Osteocyte (in vitro differentiated cells): ENCODE data around the gene ADIPOQ. TPM values are rescaled to one million over a fixed set of nuclear protein-coding genes. Genes with fewer than 3 reads are reported as not detected.
A peak's percentile ranks its signal among the peaks of the same experiment; 100 is the strongest.
"Not testable (repeated sequence)": the region's sequence is repeated elsewhere in the genome, so short reads cannot be mapped to it uniquely, and the experiment has no call there.

Experiments used
- DNase-seq: peaks from one replicate; pipeline ENCODE4 v3.0.0; 2021; ENCODE audit warnings: mixed read lengths; ENCODE audit not compliant: unreplicated experiment; ENCODE audit errors: extremely low spot score
- H3K27ac Mint-ChIP-seq: one replicate; pipeline ENCODE4 v1.8.0; 2021; ENCODE audit warnings: mild to moderate bottlenecking, mixed read lengths; ENCODE audit not compliant: unreplicated experiment
- H3K27me3 Mint-ChIP-seq: one replicate; pipeline ENCODE4 v1.8.0; 2021; ENCODE audit warnings: mixed read lengths; ENCODE audit not compliant: unreplicated experiment
- H3K36me3 Mint-ChIP-seq: one replicate; pipeline ENCODE4 v1.8.0; 2021; ENCODE audit warnings: mixed read lengths; ENCODE audit not compliant: unreplicated experiment
- H3K4me1 Mint-ChIP-seq: one replicate; pipeline ENCODE4 v1.8.0; 2021; ENCODE audit warnings: mixed read lengths; ENCODE audit not compliant: unreplicated experiment
- H3K4me3 Mint-ChIP-seq: one replicate; pipeline ENCODE4 v1.8.0; 2021; ENCODE audit warnings: mild to moderate bottlenecking, moderate library complexity, mixed read lengths; ENCODE audit not compliant: unreplicated experiment
- H3K9me3 Mint-ChIP-seq: one replicate; pipeline ENCODE4 v1.8.0; 2021; ENCODE audit warnings: mixed read lengths; ENCODE audit not compliant: unreplicated experiment
- total RNA-seq: library from RNA; stranded (reverse); gene quantifications from 2 replicates; pipeline ENCODE4 v1.2.1, GENCODE V29; 2021
- TF ChIP-seq, protein P1 (sequence below): fragments of 200-600 bp; sonication (generic); IDR thresholded peaks from 2 replicates; pipeline ENCODE4 v1.5.0; 2021; ENCODE audit warnings: antibody characterized with exemption, mild to moderate bottlenecking, moderate library complexity

ADIPOQ gene
- total RNA-seq, 1 donor from 2014 or later: not detected

DNA sequence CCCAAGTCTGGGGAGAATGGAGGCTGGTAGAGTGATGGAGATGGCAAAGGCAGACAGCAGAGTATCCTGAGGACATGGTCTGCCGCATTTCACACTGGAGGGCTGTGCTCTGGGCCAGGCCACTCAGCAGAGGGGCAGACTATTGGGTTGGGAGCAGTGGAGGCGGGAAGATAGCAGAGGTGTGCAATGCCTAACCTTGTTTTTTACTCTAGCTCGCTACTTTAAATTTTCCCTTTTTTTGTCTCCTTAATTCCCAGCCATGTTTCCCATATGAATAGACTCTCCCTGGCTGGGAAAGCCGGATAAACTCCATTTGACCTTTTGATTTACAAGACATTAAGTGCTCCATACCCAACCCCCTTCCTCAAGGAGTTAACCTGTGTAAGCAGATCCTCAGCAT, 54.4 kb downstream of the ADIPOQ start:
- peaks cover 10% of the 10 kb centered on the region for H3K4me1 Mint-ChIP-seq
- H3K4me3 Mint-ChIP-seq: no peak overlapping the region
- H3K27me3 Mint-ChIP-seq: no peaks in the 10 kb centered on the region
- H3K27ac Mint-ChIP-seq: no peak overlapping the region
- no peak for DNase-seq
- no peaks in the 10 kb centered on the region for H3K9me3 Mint-ChIP-seq
- TF ChIP-seq, protein P1, sequence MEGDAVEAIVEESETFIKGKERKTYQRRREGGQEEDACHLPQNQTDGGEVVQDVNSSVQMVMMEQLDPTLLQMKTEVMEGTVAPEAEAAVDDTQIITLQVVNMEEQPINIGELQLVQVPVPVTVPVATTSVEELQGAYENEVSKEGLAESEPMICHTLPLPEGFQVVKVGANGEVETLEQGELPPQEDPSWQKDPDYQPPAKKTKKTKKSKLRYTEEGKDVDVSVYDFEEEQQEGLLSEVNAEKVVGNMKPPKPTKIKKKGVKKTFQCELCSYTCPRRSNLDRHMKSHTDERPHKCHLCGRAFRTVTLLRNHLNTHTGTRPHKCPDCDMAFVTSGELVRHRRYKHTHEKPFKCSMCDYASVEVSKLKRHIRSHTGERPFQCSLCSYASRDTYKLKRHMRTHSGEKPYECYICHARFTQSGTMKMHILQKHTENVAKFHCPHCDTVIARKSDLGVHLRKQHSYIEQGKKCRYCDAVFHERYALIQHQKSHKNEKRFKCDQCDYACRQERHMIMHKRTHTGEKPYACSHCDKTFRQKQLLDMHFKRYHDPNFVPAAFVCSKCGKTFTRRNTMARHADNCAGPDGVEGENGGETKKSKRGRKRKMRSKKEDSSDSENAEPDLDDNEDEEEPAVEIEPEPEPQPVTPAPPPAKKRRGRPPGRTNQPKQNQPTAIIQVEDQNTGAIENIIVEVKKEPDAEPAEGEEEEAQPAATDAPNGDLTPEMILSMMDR: no peak
- H3K36me3 Mint-ChIP-seq: no peaks in the 10 kb centered on the region

DNA sequence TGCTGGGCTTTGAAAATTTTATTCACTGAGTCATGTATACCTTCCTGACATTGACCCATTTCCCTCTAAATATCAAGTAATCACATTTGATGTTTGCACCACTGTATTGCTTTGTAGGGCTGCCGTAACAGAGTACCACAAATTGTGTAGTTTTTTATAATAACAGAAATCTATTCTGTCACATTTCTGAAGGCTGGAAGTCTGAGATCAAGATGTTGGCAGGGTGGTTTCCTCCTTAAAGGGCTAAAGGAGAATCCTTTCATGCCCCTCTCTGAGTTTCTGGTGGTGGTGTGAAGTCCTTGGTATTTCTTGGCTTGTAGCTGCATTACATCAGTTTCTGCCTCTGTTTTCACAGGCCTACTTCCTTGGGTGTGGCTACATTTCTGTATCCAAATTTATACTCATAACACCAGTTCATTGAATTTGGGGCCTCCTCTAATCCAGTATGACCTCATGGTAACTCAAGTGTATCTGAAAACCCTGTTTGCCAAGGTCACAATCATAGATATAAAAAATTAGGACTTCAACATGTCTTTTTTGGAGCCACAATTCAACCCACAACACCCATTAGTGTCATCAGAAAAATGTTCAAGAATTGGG, 58.7 kb downstream of the ADIPOQ start:
- H3K9me3 Mint-ChIP-seq: peaks cover 5% of the 10 kb centered on the region
- peaks cover 14% of the 10 kb centered on the region for H3K4me1 Mint-ChIP-seq
- no peak overlapping the region for H3K4me3 Mint-ChIP-seq
- DNase-seq: no peak
- H3K27ac Mint-ChIP-seq: peak overlapping the region; percentile 61
- no peaks in the 10 kb centered on the region for H3K36me3 Mint-ChIP-seq
- H3K27me3 Mint-ChIP-seq: peaks cover 6% of the 10 kb centered on the region
- TF ChIP-seq, protein P1: no peak

DNA sequence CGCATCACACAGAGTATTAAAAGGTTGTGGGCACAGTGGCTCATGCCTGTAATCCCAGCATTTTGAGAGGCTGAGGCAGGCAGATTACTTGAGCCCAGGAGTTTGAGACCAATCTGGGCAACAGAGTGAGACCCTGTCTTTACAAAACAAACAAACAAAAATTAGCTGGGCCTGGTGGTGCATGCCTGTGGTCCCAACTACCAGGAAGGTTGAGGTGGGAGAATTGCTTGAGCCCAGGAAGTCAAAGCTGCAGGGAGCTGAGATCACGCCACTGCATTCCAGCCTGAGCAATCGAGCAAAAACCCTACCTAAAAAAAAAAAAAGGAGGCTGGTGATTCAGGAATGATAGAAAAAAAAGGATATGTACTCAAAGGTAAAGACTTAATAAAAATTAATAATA, 59.6 kb downstream of the ADIPOQ start:
- peaks cover 2% of the 10 kb centered on the region for H3K36me3 Mint-ChIP-seq
- peak overlapping the region; percentile 50 for H3K27ac Mint-ChIP-seq
- H3K4me3 Mint-ChIP-seq: no peak overlapping the region
- H3K4me1 Mint-ChIP-seq: peaks cover 14% of the 10 kb centered on the region
- TF ChIP-seq, protein P1: no peak
- DNase-seq: no peak
- peaks cover 10% of the 10 kb centered on the region for H3K27me3 Mint-ChIP-seq
- peaks cover 5% of the 10 kb centered on the region for H3K9me3 Mint-ChIP-seq

DNA sequence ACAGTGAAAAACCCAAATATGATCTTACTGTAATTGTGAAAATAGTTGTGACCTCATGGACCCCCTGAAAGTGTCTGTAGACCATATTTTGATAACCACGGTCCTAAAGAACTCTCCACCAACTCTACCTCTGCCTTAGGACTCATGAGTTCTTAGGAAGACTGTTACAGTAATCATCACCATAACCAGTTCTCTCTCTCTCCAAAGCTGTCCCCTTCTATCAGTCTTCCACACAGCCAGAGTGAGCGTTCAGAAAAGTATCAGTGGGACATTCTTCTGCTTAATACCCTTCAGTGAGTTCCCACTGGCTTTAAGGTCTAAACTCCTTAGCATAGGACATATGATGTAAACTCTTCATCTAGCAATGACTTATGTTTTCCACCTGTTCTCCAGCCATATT, 60.2 kb downstream of the ADIPOQ start:
- no peak for DNase-seq
- Mint-ChIP-seq H3K9me3 (peaks cover 5% of the 10 kb centered on the region), H3K27me3 (peaks cover 10% of the 10 kb centered on the region), H3K4me3 (no peak overlapping the region), H3K27ac (no peak overlapping the region), H3K4me1 (peaks cover 14% of the 10 kb centered on the region), H3K36me3 (peaks cover 2% of the 10 kb centered on the region)
- TF ChIP-seq, protein P1: no peak

DNA sequence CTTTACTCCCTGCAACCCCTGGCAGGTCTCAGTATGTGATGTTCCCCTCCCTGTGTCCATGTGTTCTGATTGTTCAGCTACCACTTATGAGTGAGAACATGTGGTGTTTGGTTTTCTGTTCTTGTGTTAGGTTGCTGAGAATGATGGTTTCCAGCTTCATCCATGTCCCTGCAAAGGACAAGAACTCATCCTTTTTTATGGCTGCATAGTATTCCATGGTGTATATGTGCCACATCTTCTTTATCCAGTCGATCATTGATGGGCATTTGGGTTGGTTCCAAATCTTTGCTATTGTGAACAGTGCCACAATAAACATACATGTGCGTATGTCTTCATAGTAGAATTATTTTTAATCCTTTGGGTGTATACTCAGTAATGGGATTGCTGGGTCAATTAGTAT, 61.2 kb downstream of the ADIPOQ start:
- peaks cover 15% of the 10 kb centered on the region for H3K4me1 Mint-ChIP-seq
- DNase-seq, H3K36me3 Mint-ChIP-seq, H3K27me3 Mint-ChIP-seq, H3K9me3 Mint-ChIP-seq, H3K27ac Mint-ChIP-seq, H3K4me3 Mint-ChIP-seq: not testable (repeated sequence)

DNA sequence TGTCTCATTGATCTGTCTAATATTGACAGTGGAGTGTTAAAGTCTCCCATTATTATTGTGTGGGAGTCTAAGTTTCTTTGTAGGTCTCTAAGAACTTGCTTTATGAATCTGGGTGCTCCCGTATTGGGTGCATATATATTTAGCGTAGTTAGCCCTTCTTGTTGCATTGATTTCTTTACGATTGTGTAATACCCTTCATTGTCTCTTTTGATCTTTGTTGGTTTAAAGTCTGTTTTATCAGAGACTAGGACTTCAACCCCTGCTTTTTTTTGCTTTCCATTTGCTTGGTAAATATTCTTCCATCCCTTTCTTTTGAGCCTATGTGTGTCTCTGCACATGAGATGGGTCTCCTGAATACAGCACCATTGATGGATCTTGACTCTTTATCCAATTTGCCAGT, 64.6 kb downstream of the ADIPOQ start:
- H3K4me1 Mint-ChIP-seq: peaks cover 14% of the 10 kb centered on the region
- not testable (repeated sequence) for H3K4me3 Mint-ChIP-seq, H3K9me3 Mint-ChIP-seq, H3K27me3 Mint-ChIP-seq, DNase-seq, H3K27ac Mint-ChIP-seq, H3K36me3 Mint-ChIP-seq

Other genes with a start within 250 kb of the ADIPOQ start
- gene AHSG, start 229.7 kb upstream of the ADIPOQ start, total RNA-seq: not detected in 2 replicates
- not detected in 2 replicates for gene FETUB, start 202.3 kb upstream of the ADIPOQ start, total RNA-seq
- gene HRG, start 176.7 kb upstream of the ADIPOQ start, total RNA-seq: not detected in 2 replicates
- not detected in 2 replicates for gene KNG1, start 125.4 kb upstream of the ADIPOQ start, total RNA-seq
- 356 and 408 TPM in 2 replicates for gene EIF4A2, start 59.1 kb upstream of the ADIPOQ start, total RNA-seq
- gene RFC4, start 36.2 kb upstream of the ADIPOQ start, total RNA-seq: 17.2 and 18.1 TPM in 2 replicates
- gene ST6GAL1, start 87.8 kb downstream of the ADIPOQ start, total RNA-seq: 63.1 and 68.2 TPM in 2 replicates